Fibroblast of lung (primary cell): ENCODE measurements around the gene ZNF710.

Source experiments
- EZH2 ChIP-seq: IDR thresholded peaks from 2 replicates; pipeline ENCODE4 v1.5.1; 2012; ENCODE audit warnings: low read length, control low read depth, mild to moderate bottlenecking; ENCODE audit errors: missing control alignments
- TF ChIP-seq, protein P1 (sequence below), 2 donors: IDR thresholded peaks in 1 of 2; conservative IDR thresholded peaks in 1 of 2; 1 replicate in 1 of 2; 2 replicates in 1 of 2; pipeline ENCODE4 v1.5.1; 2011 to 2012; ENCODE audit warnings: low read length in 2 of 2, control low read depth in 1 of 2, inconsistent platforms in 1 of 2, low read depth in 1 of 2, mild to moderate bottlenecking in 1 of 2

DNA sequence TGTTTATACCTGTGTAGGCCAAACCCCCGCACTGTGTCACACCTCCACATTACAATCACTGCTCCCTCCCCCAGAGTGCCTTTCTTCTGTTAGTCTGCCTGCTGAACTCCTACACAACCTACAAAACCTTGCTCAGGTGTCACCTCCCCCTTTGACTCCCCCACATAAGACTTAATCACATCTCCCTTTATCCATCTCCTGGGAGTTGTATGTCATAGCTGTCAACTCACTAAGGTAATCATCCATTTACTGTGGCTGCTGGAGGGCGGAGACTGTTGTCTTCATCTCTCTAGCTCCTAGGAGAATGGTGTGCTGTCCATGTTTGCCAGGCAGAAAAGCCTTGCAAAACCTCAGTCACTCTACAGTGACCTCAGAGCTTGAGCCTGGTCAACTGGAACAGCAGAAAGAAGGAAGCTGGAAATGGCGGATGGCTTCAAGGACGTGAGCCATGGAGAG is 43.8 kb downstream of the ZNF710 start:
- TF ChIP-seq, protein P1, sequence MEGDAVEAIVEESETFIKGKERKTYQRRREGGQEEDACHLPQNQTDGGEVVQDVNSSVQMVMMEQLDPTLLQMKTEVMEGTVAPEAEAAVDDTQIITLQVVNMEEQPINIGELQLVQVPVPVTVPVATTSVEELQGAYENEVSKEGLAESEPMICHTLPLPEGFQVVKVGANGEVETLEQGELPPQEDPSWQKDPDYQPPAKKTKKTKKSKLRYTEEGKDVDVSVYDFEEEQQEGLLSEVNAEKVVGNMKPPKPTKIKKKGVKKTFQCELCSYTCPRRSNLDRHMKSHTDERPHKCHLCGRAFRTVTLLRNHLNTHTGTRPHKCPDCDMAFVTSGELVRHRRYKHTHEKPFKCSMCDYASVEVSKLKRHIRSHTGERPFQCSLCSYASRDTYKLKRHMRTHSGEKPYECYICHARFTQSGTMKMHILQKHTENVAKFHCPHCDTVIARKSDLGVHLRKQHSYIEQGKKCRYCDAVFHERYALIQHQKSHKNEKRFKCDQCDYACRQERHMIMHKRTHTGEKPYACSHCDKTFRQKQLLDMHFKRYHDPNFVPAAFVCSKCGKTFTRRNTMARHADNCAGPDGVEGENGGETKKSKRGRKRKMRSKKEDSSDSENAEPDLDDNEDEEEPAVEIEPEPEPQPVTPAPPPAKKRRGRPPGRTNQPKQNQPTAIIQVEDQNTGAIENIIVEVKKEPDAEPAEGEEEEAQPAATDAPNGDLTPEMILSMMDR (conservative IDR thresholded peaks at IDR 0.05 in 1 of 2, IDR thresholded peaks at IDR 0.05 in 1 of 2; ENCODE audit: low read depth in 1 of 2, low read length in 2 of 2), result no peak
- TF ChIP-seq EZH2, result no peak
